K562 (cell line): ENCODE measurements around the gene TRABD. TPM values are rescaled to one million over a fixed set of nuclear protein-coding genes. Genes with fewer than 3 reads are reported as not detected.
A peak's percentile ranks its signal among the peaks of the same experiment; 100 is the strongest.

ENCODE experiments used
- ARID1B ChIP-seq: fragments of 450-650 bp; IDR thresholded peaks from 2 replicates; pipeline ENCODE4 v1.6.1; 2016; ENCODE audit warnings: antibody characterized with exemption, mild to moderate bottlenecking, inconsistent platforms
- CEBPZ ChIP-seq: fragments of 150-350 bp; IDR thresholded peaks from 2 replicates; pipeline ENCODE4 v1.6.1; 2014; ENCODE audit warnings: low read depth, mild to moderate bottlenecking, low read length, borderline replicate concordance
- CREB3 ChIP-seq: fragments of 450-650 bp; conservative IDR thresholded peaks from 2 replicates; pipeline ENCODE4 v1.6.1; 2016; ENCODE audit warnings: missing genetic modification characterization, low read depth, mild to moderate bottlenecking, missing compliant biosample characterization, moderate library complexity
- CXXC5 ChIP-seq: fragments of 250-450 bp; sonication (Bioruptor Pico); IDR thresholded peaks from 2 replicates; pipeline ENCODE4 v1.8.0; 2022; ENCODE audit warnings: inconsistent platforms, mild to moderate bottlenecking, moderate library complexity
- DPF2 ChIP-seq: fragments of 450-650 bp; IDR thresholded peaks from 2 replicates; pipeline ENCODE4 v1.6.1; 2016
- L3MBTL2 ChIP-seq: fragments of 450-650 bp; IDR thresholded peaks from 2 replicates; pipeline ENCODE4 v1.6.1; 2016; ENCODE audit warnings: mild to moderate bottlenecking, moderate library complexity
- NRF1 ChIP-seq, 2 experiments: fragments of 450-650 bp; IDR thresholded peaks in 1 of 2; conservative IDR thresholded peaks in 1 of 2; 2 replicates each; pipeline ENCODE4 v1.6.1; 2014; ENCODE audit warnings: mild to moderate bottlenecking in 2 of 2
- RBFOX2 ChIP-seq: fragments of 200-400 bp; formaldehyde crosslinking; IDR thresholded peaks from 2 replicates; pipeline ENCODE4 v1.6.1; 2017; ENCODE audit warnings: low read depth, mild to moderate bottlenecking, low read length, moderate library complexity
- SAFB ChIP-seq: fragments of 200-400 bp; formaldehyde crosslinking; IDR thresholded peaks from 2 replicates; pipeline ENCODE4 v1.6.1; 2017; ENCODE audit warnings: low read depth, low read length, borderline replicate concordance
- ZFP36 ChIP-seq: fragments of 150-350 bp; IDR thresholded peaks from 2 replicates; pipeline ENCODE4 v1.6.1; 2018; ENCODE audit warnings: low read length, low read depth; ENCODE audit not compliant: partially characterized antibody
- ZNF655 ChIP-seq: fragments of 250-450 bp; sonication (Bioruptor Pico); IDR thresholded peaks from 2 replicates; pipeline ENCODE4 v1.5.0; 2021
- polyA plus RNA-seq, 8 experiments: library from polyadenylated mRNA; depleted of rRNA in 4 of 8; stranded (reverse) in 5 of 8; unstranded in 3 of 8; fragments of >200 nt; fragmentation: Nextera tagmentation in 2 of 8; fragmentation: Illumina TruSeq in 1 of 8; extraction: Ambion mirVana in 2 of 8; extraction: Trizol in 1 of 8; gene quantifications; 2 replicates each; pipeline versions ENCODE4 v1.2.1 to v1.2.3, GENCODE V29; 2011 to 2014; ENCODE audit warnings: inconsistent platforms in 1 of 8, missing spikeins in 1 of 8
- total RNA-seq, 7 experiments: library from RNA; depleted of rRNA in 6 of 7; stranded (reverse); fragments of >200 nt in 6 of 7; fragmentation: Illumina TruSeq in 2 of 7; extraction: Trizol in 2 of 7; gene quantifications; 2 replicates each; pipeline versions ENCODE4 v1.2.1 to v1.2.3, GENCODE V29; 2011 to 2021; ENCODE audit warnings: low replicate concordance in 1 of 7

TRABD gene
- total and polyA plus RNA-seq, 9 of the 15 experiments (the other 6 are each of a cell fraction or from before 2014, with no cell fraction given), result 0.08 to 62.9 (median 14.0) TPM

GRCh38 chr22:50186761-50187523 lies 1.2 kb downstream of the TRABD start (continued):
- TF ChIP-seq ZNF655 (no peak), NRF1 (conservative IDR thresholded peaks at IDR 0.05 in 1 of 2, IDR thresholded peaks at IDR 0.05 in 1 of 2) (0 out of 4 replicates have a peak, but pooled peaks of 1 of the 2 experiments have one; percentile 14), SAFB (no peak), CEBPZ (no peak), ZFP36 (peak; percentile 10), CREB3 (0 out of 2 replicates have a peak, but pooled peaks have one; percentile 23), ARID1B (no peak), DPF2 (no peak), RBFOX2 (0 out of 2 replicates have a peak, but pooled peaks have one; percentile 30), CXXC5 (0 out of 2 replicates have a peak, but pooled peaks have one; percentile 21), L3MBTL2 (0 out of 2 replicates have a peak, but pooled peaks have one; percentile 11)
